Panc1 (cell line): ENCODE results near the gene SLC29A2. TPM values are rescaled to one million over a fixed set of nuclear protein-coding genes. Genes with fewer than 3 reads are reported as not detected.

ENCODE experiments used
- ATAC-seq: fragments of 200-7000 bp; cut with Tn5 transposase; 2 replicates; pipeline ENCODE4 v1.9.1; 2020; ENCODE audit warnings: mild to moderate bottlenecking, moderate library complexity
- BruUV-seq: library from RNA; stranded (reverse); fragments of 400-500 nt; replicated peaks from 2 replicates; lab custom pipeline; 2021; lab: Mats Ljungman, UMichigan
- CTCF ChIA-PET: fragments of 300-600 bp; sonication (Branson Sonifier 250); formaldehyde crosslinking; loops from one replicate; lab custom pipeline; 2022; ENCODE audit warnings: antibody characterized with exemption; lab: Charles Lee
- POLR2A ChIA-PET: fragments of 300-600 bp; sonication (Branson Sonifier 250); formaldehyde crosslinking; loops from one replicate; lab custom pipeline; 2022; ENCODE audit warnings: antibody characterized with exemption; lab: Charles Lee
- DNase-seq: peaks from one replicate; pipeline ENCODE4 v3.0.0-alpha.2; 2010; ENCODE audit warnings: low read depth, low spot score
- H3K27ac ChIP-seq: 2 replicates; pipeline ENCODE4 v1.5.1; 2011; ENCODE audit warnings: mild to moderate bottlenecking, low read length, inconsistent platforms
- H3K27me3 ChIP-seq: fragments of 200-500 bp; sonication (Bioruptor generic); 2 replicates; pipeline ENCODE4 v1.6.0; 2014; ENCODE audit warnings: low read length, inconsistent platforms; ENCODE audit not compliant: control insufficient read depth, insufficient read depth
- H3K36me3 ChIP-seq: fragments of 200-500 bp; sonication (Bioruptor generic); 2 replicates; pipeline ENCODE4 v1.5.1; 2014; ENCODE audit warnings: inconsistent platforms, mild to moderate bottlenecking, low read length, moderate library complexity; ENCODE audit not compliant: control insufficient read depth, insufficient read depth
- H3K4me1 ChIP-seq: 2 replicates; pipeline ENCODE4 v1.5.1; 2011; ENCODE audit warnings: inconsistent platforms, mild to moderate bottlenecking, low read length, moderate library complexity; ENCODE audit not compliant: control insufficient read depth, insufficient read depth
- H3K4me3 ChIP-seq, 2 experiments: 2 replicates each; pipeline ENCODE4 v1.5.1; 2011 to 2012; ENCODE audit warnings: low read depth in 2 of 2, low read length in 2 of 2, mild to moderate bottlenecking in 2 of 2, inconsistent platforms in 1 of 2, moderate library complexity in 1 of 2
- H3K9me3 ChIP-seq: fragments of 200-500 bp; sonication (Bioruptor generic); 2 replicates; pipeline ENCODE4 v1.5.1; 2014; ENCODE audit warnings: low read depth, mild to moderate bottlenecking, inconsistent platforms, low read length, moderate library complexity; ENCODE audit not compliant: control insufficient read depth, insufficient read depth
- POLR2AphosphoS5 ChIP-seq: IDR thresholded peaks from 2 replicates; pipeline ENCODE4 v1.6.1; 2012; ENCODE audit warnings: mild to moderate bottlenecking, low read depth, low read length, moderate library complexity
- SIN3A ChIP-seq: IDR thresholded peaks from 2 replicates; pipeline ENCODE4 v1.6.1; 2012; ENCODE audit warnings: low read depth, mild to moderate bottlenecking, low read length, moderate library complexity, borderline replicate concordance; ENCODE audit not compliant: insufficient read depth
- TCF7L2 ChIP-seq: IDR thresholded peaks from 2 replicates; pipeline ENCODE4 v1.6.1; 2011; ENCODE audit warnings: mild to moderate bottlenecking, low read depth, low read length, inconsistent platforms
- in situ Hi-C: cut with HindIII; loops from 2 replicates; pipeline ENCODE4 v1.10.0; 2016; ENCODE audit warnings: low sequenced_read_pairs, low pct_unique_long_range_greater_than_20kb
- intact Hi-C: fragments of 100-400 bp; cut with micrococcal nuclease; formaldehyde crosslinking; loops from one replicate; pipeline ENCODE4 v1.10.0; 2022; ENCODE audit not compliant: unreplicated experiment
- total RNA-seq: library from RNA; stranded (reverse); gene quantifications from one replicate; pipeline ENCODE4 v1.2.1, GENCODE V29; 2021; ENCODE audit not compliant: unreplicated experiment
- TF ChIP-seq, protein P1 (sequence below), 2 experiments: IDR thresholded peaks; 2 replicates each; pipeline ENCODE4 v1.6.1; 2011 to 2012; ENCODE audit warnings: low read depth in 2 of 2, control low read depth in 1 of 2, low read length in 1 of 2, mild to moderate bottlenecking in 1 of 2, moderate library complexity in 1 of 2; ENCODE audit not compliant: insufficient read depth in 1 of 2
- TF ChIP-seq, protein P2 (sequence below): fragments of 450-650 bp; IDR thresholded peaks from 2 replicates; pipeline ENCODE4 v1.5.1; 2017; ENCODE audit warnings: mild to moderate bottlenecking

The SLC29A2 gene
- total RNA-seq, 1 experiment from 2014 or later = 28.3 TPM

DNA sequence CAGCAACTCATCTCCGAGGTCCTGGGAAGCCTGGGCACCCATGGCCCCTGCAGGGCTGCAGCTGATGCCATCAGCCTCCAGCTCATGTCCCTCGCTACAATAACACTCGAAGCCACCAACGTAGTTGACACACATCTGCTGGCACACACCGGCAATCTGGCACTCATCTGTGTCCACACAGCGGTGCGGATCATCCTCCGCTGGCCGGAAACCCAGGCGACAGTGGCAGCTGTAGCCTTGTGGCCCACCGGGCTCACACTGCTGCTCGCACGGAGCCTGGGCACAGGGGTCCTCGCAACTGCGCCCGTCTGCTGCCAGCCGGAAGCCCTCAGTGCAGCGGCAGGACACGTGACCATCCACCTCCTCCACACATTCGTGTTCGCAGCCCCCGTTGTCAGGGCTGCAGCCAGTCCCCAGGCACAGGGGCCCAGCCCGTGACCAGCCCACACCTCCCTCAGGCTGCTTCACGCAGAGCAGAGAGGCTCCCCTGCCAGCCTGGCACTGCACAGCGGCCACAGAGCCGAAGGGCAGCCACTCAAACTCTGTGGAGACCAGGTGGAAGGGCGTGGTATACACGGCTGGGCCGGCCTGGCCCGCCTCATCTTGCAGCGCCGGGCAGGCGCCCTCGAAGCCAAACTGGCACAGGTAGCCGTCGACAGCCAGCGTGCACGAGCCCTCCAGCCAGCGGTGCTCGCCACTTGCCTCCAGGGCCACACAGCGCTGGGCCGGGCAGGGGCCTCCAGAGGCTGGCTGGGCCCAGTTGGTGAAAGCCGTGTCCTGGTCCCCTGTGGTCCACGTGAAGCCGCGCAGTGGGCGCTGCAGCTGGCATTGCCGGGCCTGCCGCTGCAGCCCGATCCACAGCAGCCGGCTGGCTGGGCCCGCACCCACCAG, 55.4 kb downstream of the SLC29A2 start:
- in situ Hi-C loops (no loop called here), intact Hi-C loops (no loop called here)
- Histone ChIP-seq H3K9me3 (no peaks in the 10 kb centered on the region), H3K4me3 (no peak overlapping the region), H3K27ac (no peak overlapping the region), H3K4me1 (peaks cover 9% of the 10 kb centered on the region), H3K27me3 (no peaks in the 10 kb centered on the region), H3K36me3 (no peaks in the 10 kb centered on the region)
- no TSS peak for BruUV-seq
- CTCF ChIA-PET = interaction anchor here (0.6 to 1.0 kb wide), 2 partner anchors 34 to 40 kb away, joined by 3 to 7 read pairs; no protein-coding TSS in a partner anchor
- POLR2A ChIA-PET = no interaction called here
- ATAC-seq (no peak), DNase-seq (no peak)
- TF ChIP-seq, protein P1, sequence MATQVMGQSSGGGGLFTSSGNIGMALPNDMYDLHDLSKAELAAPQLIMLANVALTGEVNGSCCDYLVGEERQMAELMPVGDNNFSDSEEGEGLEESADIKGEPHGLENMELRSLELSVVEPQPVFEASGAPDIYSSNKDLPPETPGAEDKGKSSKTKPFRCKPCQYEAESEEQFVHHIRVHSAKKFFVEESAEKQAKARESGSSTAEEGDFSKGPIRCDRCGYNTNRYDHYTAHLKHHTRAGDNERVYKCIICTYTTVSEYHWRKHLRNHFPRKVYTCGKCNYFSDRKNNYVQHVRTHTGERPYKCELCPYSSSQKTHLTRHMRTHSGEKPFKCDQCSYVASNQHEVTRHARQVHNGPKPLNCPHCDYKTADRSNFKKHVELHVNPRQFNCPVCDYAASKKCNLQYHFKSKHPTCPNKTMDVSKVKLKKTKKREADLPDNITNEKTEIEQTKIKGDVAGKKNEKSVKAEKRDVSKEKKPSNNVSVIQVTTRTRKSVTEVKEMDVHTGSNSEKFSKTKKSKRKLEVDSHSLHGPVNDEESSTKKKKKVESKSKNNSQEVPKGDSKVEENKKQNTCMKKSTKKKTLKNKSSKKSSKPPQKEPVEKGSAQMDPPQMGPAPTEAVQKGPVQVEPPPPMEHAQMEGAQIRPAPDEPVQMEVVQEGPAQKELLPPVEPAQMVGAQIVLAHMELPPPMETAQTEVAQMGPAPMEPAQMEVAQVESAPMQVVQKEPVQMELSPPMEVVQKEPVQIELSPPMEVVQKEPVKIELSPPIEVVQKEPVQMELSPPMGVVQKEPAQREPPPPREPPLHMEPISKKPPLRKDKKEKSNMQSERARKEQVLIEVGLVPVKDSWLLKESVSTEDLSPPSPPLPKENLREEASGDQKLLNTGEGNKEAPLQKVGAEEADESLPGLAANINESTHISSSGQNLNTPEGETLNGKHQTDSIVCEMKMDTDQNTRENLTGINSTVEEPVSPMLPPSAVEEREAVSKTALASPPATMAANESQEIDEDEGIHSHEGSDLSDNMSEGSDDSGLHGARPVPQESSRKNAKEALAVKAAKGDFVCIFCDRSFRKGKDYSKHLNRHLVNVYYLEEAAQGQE (IDR thresholded peaks at IDR 0.05; ENCODE audit: insufficient read depth in 1 of 2, low read depth in 2 of 2, low read length in 1 of 2) = no peak
- TF ChIP-seq, protein P2, sequence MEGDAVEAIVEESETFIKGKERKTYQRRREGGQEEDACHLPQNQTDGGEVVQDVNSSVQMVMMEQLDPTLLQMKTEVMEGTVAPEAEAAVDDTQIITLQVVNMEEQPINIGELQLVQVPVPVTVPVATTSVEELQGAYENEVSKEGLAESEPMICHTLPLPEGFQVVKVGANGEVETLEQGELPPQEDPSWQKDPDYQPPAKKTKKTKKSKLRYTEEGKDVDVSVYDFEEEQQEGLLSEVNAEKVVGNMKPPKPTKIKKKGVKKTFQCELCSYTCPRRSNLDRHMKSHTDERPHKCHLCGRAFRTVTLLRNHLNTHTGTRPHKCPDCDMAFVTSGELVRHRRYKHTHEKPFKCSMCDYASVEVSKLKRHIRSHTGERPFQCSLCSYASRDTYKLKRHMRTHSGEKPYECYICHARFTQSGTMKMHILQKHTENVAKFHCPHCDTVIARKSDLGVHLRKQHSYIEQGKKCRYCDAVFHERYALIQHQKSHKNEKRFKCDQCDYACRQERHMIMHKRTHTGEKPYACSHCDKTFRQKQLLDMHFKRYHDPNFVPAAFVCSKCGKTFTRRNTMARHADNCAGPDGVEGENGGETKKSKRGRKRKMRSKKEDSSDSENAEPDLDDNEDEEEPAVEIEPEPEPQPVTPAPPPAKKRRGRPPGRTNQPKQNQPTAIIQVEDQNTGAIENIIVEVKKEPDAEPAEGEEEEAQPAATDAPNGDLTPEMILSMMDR = no peak
- TF ChIP-seq POLR2AphosphoS5 (no peak), TCF7L2 (no peak), SIN3A (no peak)

DNA sequence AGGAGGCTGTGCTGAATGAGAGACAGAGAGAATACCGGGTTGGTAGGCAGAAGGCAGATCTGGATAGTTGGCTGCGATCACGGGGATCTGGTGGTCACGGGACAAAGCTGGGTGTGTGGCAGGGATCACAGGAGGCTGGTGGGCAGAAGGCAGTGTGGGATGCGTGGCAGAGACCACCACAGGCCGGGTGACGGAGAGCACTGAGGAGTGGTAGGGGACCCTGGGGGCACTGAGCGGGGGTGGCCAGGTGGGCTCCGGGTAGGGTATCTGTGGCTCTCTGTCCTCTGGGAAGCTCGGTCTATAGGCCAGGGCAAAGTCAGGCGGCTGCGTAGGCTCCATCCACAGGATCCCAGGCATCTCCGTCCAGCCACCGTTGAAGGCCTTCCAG, 56.1 kb downstream of the SLC29A2 start:
- intact Hi-C loops (no loop called here), in situ Hi-C loops (no loop called here)
- DNase-seq (no peak), ATAC-seq (no peak)
- H3K36me3 ChIP-seq = no peaks in the 10 kb centered on the region
- TF ChIP-seq SIN3A (no peak), POLR2AphosphoS5 (no peak)
- TF ChIP-seq, protein P1 (IDR thresholded peaks at IDR 0.05; ENCODE audit: insufficient read depth in 1 of 2, low read depth in 2 of 2, low read length in 1 of 2) = no peak
- TF ChIP-seq, protein P2 = no peak
- no TSS peak for BruUV-seq
- POLR2A ChIA-PET = no interaction called here
- no peak overlapping the region for H3K27ac ChIP-seq
- H3K27me3 ChIP-seq = no peaks in the 10 kb centered on the region
- H3K4me3 ChIP-seq = no peak overlapping the region
- CTCF ChIA-PET = interaction anchor here (0.6 to 1.0 kb wide), 2 partner anchors 33 to 57 kb away, joined by 3 read pairs; no protein-coding TSS in a partner anchor
- H3K9me3 ChIP-seq = no peaks in the 10 kb centered on the region
- H3K4me1 ChIP-seq = peaks cover 10% of the 10 kb centered on the region
